Epidermal melanocyte (primary cell): ENCODE measurements around the gene ATP6V1E1.

Experiments used
- DNase-seq: peaks from one replicate; pipeline ENCODE4 v3.0.0; 2011; ENCODE audit warnings: low spot score; ENCODE audit not compliant: insufficient read length

Gene ATP6V1E1

DNA sequence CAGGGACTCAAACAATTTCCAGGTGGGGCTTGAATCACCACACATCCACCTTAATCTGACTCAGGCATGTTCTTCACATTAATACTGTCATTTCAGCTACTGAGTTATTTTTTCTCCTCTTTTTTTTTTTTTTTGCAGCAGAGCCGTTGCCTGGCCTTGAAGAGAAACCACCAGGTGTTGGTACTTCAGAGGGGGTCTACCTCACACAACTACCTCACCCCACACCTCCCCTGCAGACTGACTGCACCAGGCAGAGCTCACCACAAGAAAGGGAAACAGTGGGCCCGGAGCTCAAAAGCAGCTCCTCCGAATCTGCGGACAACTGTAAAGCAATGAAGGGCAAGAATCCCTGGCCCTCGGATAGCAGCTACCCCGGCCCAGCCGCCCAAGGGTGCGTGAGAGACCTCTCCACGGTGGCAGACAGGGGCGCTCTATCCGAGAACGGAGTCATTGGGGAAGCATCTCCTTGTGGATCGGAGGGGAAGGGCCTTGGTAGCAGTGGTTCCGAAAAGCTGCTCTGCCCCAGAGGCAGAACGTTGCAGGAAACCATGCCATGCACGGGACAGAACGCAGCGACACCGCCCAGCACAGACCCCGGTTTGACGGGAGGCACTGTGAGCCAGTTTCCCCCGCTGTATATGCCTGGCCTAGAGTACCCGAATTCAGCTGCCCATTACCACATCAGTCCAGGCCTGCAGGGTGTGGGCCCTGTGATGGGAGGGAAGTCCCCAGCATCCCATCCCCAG, 80.4 kb downstream of the ATP6V1E1 start:
- no peak for DNase-seq

DNA sequence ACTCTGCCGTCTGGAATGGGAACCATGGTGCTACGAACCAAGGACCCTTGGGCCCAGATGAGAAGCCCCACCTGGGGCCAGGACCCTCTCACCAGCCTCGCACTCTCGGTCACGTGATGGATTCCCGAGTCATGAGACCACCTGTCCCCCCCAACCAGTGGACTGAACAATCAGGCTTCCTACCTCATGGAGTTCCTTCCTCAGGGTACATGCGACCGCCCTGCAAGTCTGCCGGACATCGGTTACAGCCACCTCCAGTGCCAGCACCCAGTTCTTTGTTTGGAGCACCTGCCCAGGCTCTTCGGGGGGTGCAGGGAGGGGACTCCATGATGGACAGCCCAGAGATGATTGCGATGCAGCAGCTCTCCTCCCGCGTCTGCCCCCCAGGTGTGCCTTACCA, 86.1 kb downstream of the ATP6V1E1 start:
- DNase-seq, result no peak
